Testis (tissue), 3 donors: ENCODE measurements around the gene CHN2. TPM values are rescaled to one million over a fixed set of nuclear protein-coding genes. Genes with fewer than 3 reads are reported as not detected.

Experiments
- DNase-seq: peaks from one replicate; pipeline ENCODE4 v3.0.0-alpha.2; 2019
- H3K27ac ChIP-seq, 2 donors: fragments of 200-600 bp; sonication (generic); one replicate each; pipeline ENCODE4 v1.5.1; 2019
- H3K27me3 ChIP-seq: fragments of 200-600 bp; sonication (generic); one replicate; pipeline ENCODE4 v1.5.1; 2019
- H3K36me3 ChIP-seq: fragments of 200-600 bp; sonication (generic); one replicate; pipeline ENCODE4 v1.5.1; 2017; ENCODE audit warnings: low read depth; ENCODE audit errors: missing control alignments
- H3K4me1 ChIP-seq: fragments of 200-600 bp; sonication (generic); one replicate; pipeline ENCODE4 v1.5.1; 2019
- H3K4me3 ChIP-seq, 2 donors: fragments of 200-600 bp; sonication (generic); one replicate each; pipeline ENCODE4 v1.5.1; 2017 to 2019
- H3K9me3 ChIP-seq: fragments of 200-600 bp; sonication (generic); one replicate; pipeline ENCODE4 v1.5.1; 2017
- POLR2A ChIP-seq: fragments of 450-650 bp; IDR thresholded peaks from one replicate; pipeline ENCODE4 v1.6.1; 2017; ENCODE audit warnings: antibody characterized with exemption, mild to moderate bottlenecking, moderate library complexity
- WGBS, 2 donors: methylation state at CpG; one replicate each; pipeline ENCODE4 v1.1.5; 2018; 5-methylcytosine and 5-hydroxymethylcytosine counted together
- intact Hi-C: fragments of 100-400 bp; cut with DNase I; formaldehyde crosslinking; loops from one replicate; pipeline ENCODE4 v1.15.1; 2023; ENCODE audit warnings: low total_unique reads
- polyA plus RNA-seq: library from polyadenylated mRNA; stranded (reverse); fragments of 350-450 nt; fragmentation: Illumina TruSeq; extraction: RNeasy Lipid Tissue Mini Kit (QIAGEN cat#74804); gene quantifications from one replicate; pipeline ENCODE4 v1.2.3, GENCODE V29; 2014; ENCODE audit warnings: low read depth, low replicate concordance; ENCODE audit not compliant: insufficient read depth
- total RNA-seq, 2 donors: library from RNA; depleted of rRNA; stranded (reverse); fragments of >200 nt; gene quantifications; one replicate each; pipeline ENCODE4 v1.2.3, GENCODE V29; 2016
- TF ChIP-seq, protein P1 (sequence below), 3 experiments: fragments of 450-650 bp in 2 of 3; fragments of 200-600 bp in 1 of 3; sonication (generic) in 1 of 3; IDR thresholded peaks; one replicate each; pipeline ENCODE4 v1.5.1; 2016 to 2019; ENCODE audit warnings: antibody characterized with exemption in 3 of 3, mild to moderate bottlenecking in 2 of 3, moderate library complexity in 1 of 3

Gene CHN2
- total and polyA plus RNA-seq, 3 donors from 2014 or later: 8.6 to 27.4 (median 15.1) TPM

DNA sequence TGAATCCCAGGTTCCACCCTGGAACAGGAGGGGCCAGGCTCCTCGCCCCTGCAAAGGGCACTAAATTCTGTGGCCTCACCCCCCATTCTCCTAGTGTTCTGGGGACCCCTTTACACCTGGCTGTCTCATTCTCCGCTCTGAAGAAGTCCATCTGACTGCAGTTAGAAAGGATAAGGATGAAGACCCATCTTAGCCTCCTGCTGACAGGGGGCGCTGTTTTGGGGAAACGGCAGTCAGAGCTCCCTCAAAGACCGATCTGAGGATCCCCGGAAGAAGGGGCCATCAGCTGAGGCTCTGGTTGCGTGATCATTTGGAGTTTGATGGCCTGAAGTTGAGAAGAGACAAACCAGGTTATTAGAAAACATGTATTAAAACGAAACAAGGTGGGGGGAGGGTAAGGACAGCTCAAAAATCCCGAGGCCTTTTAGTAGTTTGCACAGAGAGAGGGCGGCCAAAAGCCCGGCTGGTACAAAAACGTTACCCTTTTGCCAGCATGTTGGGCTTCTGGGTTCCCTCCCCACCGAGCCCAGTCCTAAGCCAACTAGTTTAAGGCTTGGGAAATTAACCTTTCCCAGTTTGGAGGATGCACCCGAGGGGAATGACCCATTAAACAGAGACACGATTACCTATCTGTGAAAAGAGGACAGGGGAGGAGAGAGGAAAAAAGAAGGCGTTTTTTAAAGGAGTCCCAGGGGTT is 102.8 kb downstream of the CHN2 start:
- no peaks in the 10 kb centered on the region for H3K4me1 ChIP-seq
- intact Hi-C loops: no loop called here
- peak overlapping the region in 1 of 2 donors; percentile 38 for H3K4me3 ChIP-seq
- H3K27me3 ChIP-seq: no peaks in the 10 kb centered on the region
- H3K9me3 ChIP-seq: no peaks in the 10 kb centered on the region
- no peaks in the 10 kb centered on the region for H3K36me3 ChIP-seq
- DNase-seq: peak; percentile 50
- 62 to 66% methylated on average over 16 of the region's 16 CpGs for WGBS, 2 donors
- no peak overlapping the region for H3K27ac ChIP-seq
- TF ChIP-seq, protein P1, sequence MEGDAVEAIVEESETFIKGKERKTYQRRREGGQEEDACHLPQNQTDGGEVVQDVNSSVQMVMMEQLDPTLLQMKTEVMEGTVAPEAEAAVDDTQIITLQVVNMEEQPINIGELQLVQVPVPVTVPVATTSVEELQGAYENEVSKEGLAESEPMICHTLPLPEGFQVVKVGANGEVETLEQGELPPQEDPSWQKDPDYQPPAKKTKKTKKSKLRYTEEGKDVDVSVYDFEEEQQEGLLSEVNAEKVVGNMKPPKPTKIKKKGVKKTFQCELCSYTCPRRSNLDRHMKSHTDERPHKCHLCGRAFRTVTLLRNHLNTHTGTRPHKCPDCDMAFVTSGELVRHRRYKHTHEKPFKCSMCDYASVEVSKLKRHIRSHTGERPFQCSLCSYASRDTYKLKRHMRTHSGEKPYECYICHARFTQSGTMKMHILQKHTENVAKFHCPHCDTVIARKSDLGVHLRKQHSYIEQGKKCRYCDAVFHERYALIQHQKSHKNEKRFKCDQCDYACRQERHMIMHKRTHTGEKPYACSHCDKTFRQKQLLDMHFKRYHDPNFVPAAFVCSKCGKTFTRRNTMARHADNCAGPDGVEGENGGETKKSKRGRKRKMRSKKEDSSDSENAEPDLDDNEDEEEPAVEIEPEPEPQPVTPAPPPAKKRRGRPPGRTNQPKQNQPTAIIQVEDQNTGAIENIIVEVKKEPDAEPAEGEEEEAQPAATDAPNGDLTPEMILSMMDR (IDR thresholded peaks at IDR 0.05): peak in 2 of 3 experiments; percentile 13 to 24
- no peak for TF ChIP-seq POLR2A

DNA sequence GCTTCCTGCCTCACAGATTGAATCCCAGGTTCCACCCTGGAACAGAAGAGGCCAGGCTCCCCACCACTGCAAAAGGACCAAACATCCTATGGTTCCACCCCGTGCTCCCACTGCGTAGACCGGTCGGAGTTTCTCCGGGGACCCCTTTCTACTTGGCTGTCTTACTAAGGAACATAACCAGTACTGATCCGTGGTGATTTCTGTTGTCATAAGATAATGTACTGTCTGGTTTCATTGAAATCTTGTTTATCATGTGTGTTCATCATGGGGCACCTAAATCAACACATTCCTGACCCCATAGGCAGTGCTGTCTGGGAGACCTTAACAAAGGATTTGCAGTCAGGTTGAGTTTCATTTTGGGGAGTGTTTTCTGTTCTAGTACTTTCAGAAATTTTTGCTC is 104.5 kb downstream of the CHN2 start:
- WGBS, 2 donors: 89 to 90% methylated on average over 6 of the region's 6 CpGs
- Histone ChIP-seq H3K4me1 (no peaks in the 10 kb centered on the region), H3K27ac (no peak overlapping the region), H3K27me3 (no peaks in the 10 kb centered on the region), H3K36me3 (no peaks in the 10 kb centered on the region), H3K4me3 (no peak overlapping the region), H3K9me3 (no peaks in the 10 kb centered on the region)
- DNase-seq: no peak
- intact Hi-C loops: no loop called here
- no peak for TF ChIP-seq POLR2A
- TF ChIP-seq, protein P1 (IDR thresholded peaks at IDR 0.05): no peak

DNA sequence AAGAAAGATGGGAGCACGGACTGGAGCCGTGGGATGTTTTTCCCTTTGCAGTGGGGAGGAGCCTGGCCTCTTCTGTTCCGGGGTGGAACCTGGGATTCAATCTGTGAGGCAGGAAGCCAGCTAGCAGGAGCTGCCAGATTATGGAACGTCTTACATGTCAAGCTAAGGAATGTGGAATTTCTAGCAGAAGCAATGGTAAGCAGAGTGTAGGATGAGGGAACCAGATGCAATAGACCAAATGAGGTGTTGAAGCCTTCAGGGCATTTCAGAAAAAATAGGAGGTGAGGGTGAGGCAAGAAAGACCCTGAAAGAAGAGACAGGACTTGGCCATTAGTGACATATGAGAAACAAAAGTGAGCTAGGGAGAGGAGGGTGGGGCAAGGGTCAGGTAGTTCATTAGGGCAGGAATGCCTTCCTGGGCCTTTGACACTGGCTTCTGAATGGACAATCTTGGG is 105.5 kb downstream of the CHN2 start:
- no peak for DNase-seq
- Histone ChIP-seq H3K27ac (no peak overlapping the region), H3K27me3 (no peaks in the 10 kb centered on the region), H3K9me3 (no peaks in the 10 kb centered on the region), H3K36me3 (no peaks in the 10 kb centered on the region), H3K4me1 (no peaks in the 10 kb centered on the region), H3K4me3 (no peak overlapping the region)
- TF ChIP-seq POLR2A: no peak
- TF ChIP-seq, protein P1 (IDR thresholded peaks at IDR 0.05): no peak
- whole genome bisulfite sequencing, 2 donors: 55 to 65% methylated on average over 4 of the region's 4 CpGs
- intact Hi-C loops: no loop called here

DNA sequence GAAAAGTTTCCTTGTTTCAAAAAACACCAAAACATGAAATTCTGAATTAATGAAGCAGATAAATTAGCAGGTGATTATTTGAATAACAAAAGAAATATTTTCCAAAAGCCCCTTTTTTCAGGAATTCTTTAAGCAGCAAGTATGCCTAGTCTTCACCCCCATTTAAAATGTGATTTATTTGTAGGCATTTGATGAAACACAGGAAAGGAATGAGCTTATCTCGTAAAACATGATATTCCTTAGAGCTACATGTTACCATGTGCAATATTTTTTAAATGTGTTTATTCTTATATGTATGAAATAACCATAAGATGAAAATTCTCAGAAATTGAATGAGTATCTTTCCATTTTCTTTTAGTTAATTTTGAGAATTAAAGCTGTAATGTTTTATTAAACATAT is 106.1 kb downstream of the CHN2 start:
- no peaks in the 10 kb centered on the region for H3K27me3 ChIP-seq
- TF ChIP-seq, protein P1 (IDR thresholded peaks at IDR 0.05): no peak
- no peak for TF ChIP-seq POLR2A
- 86 to 89% methylated on average over 1 of the region's 1 CpG for WGBS, 2 donors
- no peak overlapping the region for H3K27ac ChIP-seq
- no peaks in the 10 kb centered on the region for H3K4me1 ChIP-seq
- no peaks in the 10 kb centered on the region for H3K36me3 ChIP-seq
- intact Hi-C loops: no loop called here
- DNase-seq: no peak
- no peaks in the 10 kb centered on the region for H3K9me3 ChIP-seq
- H3K4me3 ChIP-seq: no peak overlapping the region
